Thoracic aorta (tissue), 2 donors: ENCODE data around the gene SRSF5. TPM values are rescaled to one million over a fixed set of nuclear protein-coding genes. Genes with fewer than 3 reads are reported as not detected.

ENCODE experiments used
- ATAC-seq: fragments of 150-250 bp; one replicate; pipeline ENCODE4 v1.8.0; 2017; ENCODE audit warnings: low read depth; ENCODE audit not compliant: insufficient number of reproducible peaks, low FRiP score
- DNase-seq: peaks from one replicate; pipeline ENCODE4 v3.0.0-alpha.2; 2020; ENCODE audit warnings: low spot score
- H3K27ac ChIP-seq, 2 donors: fragments of 200-600 bp; sonication (generic); 1 replicate in 1 of 2; 2 replicates in 1 of 2; pipeline ENCODE4 v1.5.1; 2016; ENCODE audit warnings: mild to moderate bottlenecking in 2 of 2, moderate library complexity in 2 of 2
- H3K27me3 ChIP-seq: fragments of 200-600 bp; sonication (generic); replicated peaks from 2 replicates; pipeline ENCODE4 v1.6.0; 2016; ENCODE audit warnings: mild to moderate bottlenecking; ENCODE audit not compliant: insufficient read depth
- H3K36me3 ChIP-seq: fragments of 200-600 bp; sonication (generic); one replicate; pipeline ENCODE4 v1.5.1; 2016
- H3K4me1 ChIP-seq, 2 donors: fragments of 200-600 bp; sonication (generic); 1 replicate in 1 of 2; 2 replicates in 1 of 2; pipeline versions ENCODE4 v1.5.1 to v1.6.0; 2016; ENCODE audit warnings: low read depth in 2 of 2, mild to moderate bottlenecking in 1 of 2; ENCODE audit not compliant: control insufficient read depth in 1 of 2
- H3K4me3 ChIP-seq: fragments of 200-600 bp; sonication (generic); 2 replicates; pipeline ENCODE4 v1.5.1; 2016; ENCODE audit warnings: mild to moderate bottlenecking
- H3K9me3 ChIP-seq: fragments of 200-600 bp; sonication (generic); 2 replicates; pipeline ENCODE4 v1.5.1; 2016
- CTCF ChIP-seq: fragments of 200-600 bp; sonication (generic); IDR thresholded peaks from one replicate; pipeline ENCODE4 v1.5.1; 2019; ENCODE audit warnings: antibody characterized with exemption
- total RNA-seq, 2 donors: library from RNA; depleted of rRNA; stranded (reverse); fragments of >200 nt; gene quantifications; one replicate each; pipeline versions ENCODE4 v1.1.0 to v1.2.3, GENCODE V29; 2016

Gene SRSF5
- total RNA-seq, 2 donors from 2014 or later = 264 to 365 TPM

- H3K4me1 ChIP-seq = no peaks in the 10 kb centered on the region
- TF ChIP-seq CTCF = no peak
- H3K9me3 ChIP-seq = no peaks in the 10 kb centered on the region
- H3K27ac ChIP-seq = no peak overlapping the region
- H3K4me3 ChIP-seq = no peak overlapping the region
- no peak for ATAC-seq
- H3K27me3 ChIP-seq = no peaks in the 10 kb centered on the region
- H3K36me3 ChIP-seq = no peaks in the 10 kb centered on the region
- no peak for DNase-seq
Observed at GRCh38 chr14:69794791-69795190, 27.8 kb downstream of the SRSF5 start.

- H3K36me3 ChIP-seq = no peaks in the 10 kb centered on the region
- no peak for ATAC-seq
- H3K9me3 ChIP-seq = no peaks in the 10 kb centered on the region
- no peak for TF ChIP-seq CTCF
- H3K27me3 ChIP-seq = no peaks in the 10 kb centered on the region
- no peak overlapping the region for H3K27ac ChIP-seq
- H3K4me1 ChIP-seq = no peaks in the 10 kb centered on the region
- no peak for DNase-seq
- no peak overlapping the region for H3K4me3 ChIP-seq
Observed at GRCh38 chr14:69795691-69796090, 28.7 kb downstream of the SRSF5 start.

GRCh38 chr14:69796797-69797500 lies 30.0 kb downstream of the SRSF5 start, which contains the start of gene SLC10A1:
SLC10A1 (minus strand) TSS chr14:69797241; CDS start chr14:69797155, 86 bp downstream.
- DNase-seq (no peak), ATAC-seq (no peak)
- Histone ChIP-seq H3K4me3 (no peak within 1 kb of the TSS), H3K4me1 (no peaks in the 10 kb centered on the region), H3K27me3 (no peaks in the 10 kb centered on the region), H3K9me3 (no peaks in the 10 kb centered on the region), H3K27ac (no peak within 1 kb of the TSS), H3K36me3 (no peaks in the 10 kb centered on the region)
- TF ChIP-seq CTCF = no peak

- H3K9me3 ChIP-seq = no peaks in the 10 kb centered on the region
Observed at GRCh38 chr14:69797573-69798338, 30.8 kb downstream of the SRSF5 start.

More at GRCh38 chr14:69797573-69798338, 30.8 kb downstream of the SRSF5 start:
- H3K27ac ChIP-seq = no peak overlapping the region
- no peak overlapping the region for H3K4me3 ChIP-seq
- H3K27me3 ChIP-seq = no peaks in the 10 kb centered on the region
- ATAC-seq (no peak), DNase-seq (no peak)
- H3K36me3 ChIP-seq = no peaks in the 10 kb centered on the region
- no peak for TF ChIP-seq CTCF
- H3K4me1 ChIP-seq = no peaks in the 10 kb centered on the region
